OCI-M1 (cell line): ENCODE data around the gene BSN.
A peak's percentile ranks its signal among the peaks of the same experiment; 100 is the strongest.

ENCODE experiments used
- DNase-seq: peaks from one replicate; lab custom pipeline; 2025; lab: John Stamatoyannopoulos, UW

The BSN gene

GRCh38 chr3:49716169-49716568 is 161.9 kb downstream of the BSN start:
- DNase-seq: no peak

GRCh38 chr3:49716691-49717210 is 162.5 kb downstream of the BSN start:
- no peak for DNase-seq

GRCh38 chr3:49717211-49717958 is 163.1 kb downstream of the BSN start:
- no peak for DNase-seq

- no peak for DNase-seq
Observed at GRCh38 chr3:49717959-49718857, 163.9 kb downstream of the BSN start.

- no peak for DNase-seq
Observed at GRCh38 chr3:49718858-49719213, 164.6 kb downstream of the BSN start.

GRCh38 chr3:49719214-49719884 is 165.1 kb downstream of the BSN start, which contains the start of gene AMIGO3:
Gene AMIGO3, minus strand, starts transcription at chr3:49719684. Its CDS starts 219 bp downstream, at chr3:49719465.
- DNase-seq: peak; percentile 85
